Measurements from ENCODE around the gene BCKDHB.
"Not testable (repeated sequence)": the region's sequence is repeated elsewhere in the genome, so short reads cannot be mapped to it uniquely, and the experiment has no call there.

Gene BCKDHB

DNA sequence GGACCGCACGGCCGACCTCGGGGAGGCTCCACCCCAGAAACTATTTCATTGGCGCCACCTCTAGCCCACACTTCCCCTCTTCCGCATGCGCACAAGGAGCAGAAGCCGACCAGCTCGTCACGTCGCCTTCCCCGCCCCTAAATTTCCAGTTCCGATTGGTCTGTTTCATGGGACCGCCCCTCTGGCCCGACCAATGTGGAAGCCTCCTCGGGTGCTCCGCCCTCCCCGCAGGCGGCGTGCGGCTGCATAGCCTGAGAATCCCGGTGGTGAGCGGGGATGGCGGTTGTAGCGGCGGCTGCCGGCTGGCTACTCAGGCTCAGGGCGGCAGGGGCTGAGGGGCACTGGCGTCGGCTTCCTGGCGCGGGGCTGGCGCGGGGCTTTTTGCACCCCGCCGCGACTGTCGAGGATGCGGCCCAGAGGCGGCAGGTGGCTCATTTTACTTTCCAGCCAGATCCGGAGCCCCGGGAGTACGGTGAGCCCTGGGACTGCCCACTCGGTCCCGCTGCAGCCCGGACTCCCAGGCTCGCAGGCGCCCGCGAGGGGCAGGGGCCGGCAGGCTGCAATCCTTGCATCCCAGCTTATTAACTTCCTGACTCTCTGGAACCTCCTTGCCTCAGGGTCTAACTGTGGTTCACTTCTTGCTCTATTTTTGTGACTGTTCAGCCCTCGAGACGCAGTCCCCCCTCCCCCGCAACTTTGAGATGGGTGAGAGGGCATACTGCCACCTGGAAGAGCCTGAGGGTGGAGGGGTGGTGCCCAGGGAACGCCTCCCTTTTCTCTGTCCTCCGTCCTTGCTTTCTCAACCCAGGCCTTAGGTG lies at the start of gene BCKDHB:
Gene BCKDHB, plus strand, starts transcription at position 254 of the 818 bp plus-strand sequence. Its CDS starts 23 bp downstream, at position 277.
- H3K4me1 ChIP-seq (ENCODE audit: control insufficient read depth, insufficient read depth, low read length) = peaks cover 3% of the 10 kb centered on the region
- H3K36me3 ChIP-seq (ENCODE audit: control insufficient read depth, insufficient read depth, low read length) = no peaks in the 10 kb centered on the region
- no peaks in the 10 kb centered on the region for H3K9me3 ChIP-seq (ENCODE audit: control insufficient read depth, low read length)
- no peaks in the 10 kb centered on the region for H3K27me3 ChIP-seq (ENCODE audit: control insufficient read depth, insufficient read depth, low read length)
- H3K4me3 ChIP-seq (ENCODE audit: low read length) = peak within 1 kb of the TSS; percentile 58
- H3K9ac ChIP-seq (ENCODE audit: low read length) = peak within 1 kb of the TSS; percentile 66

DNA sequence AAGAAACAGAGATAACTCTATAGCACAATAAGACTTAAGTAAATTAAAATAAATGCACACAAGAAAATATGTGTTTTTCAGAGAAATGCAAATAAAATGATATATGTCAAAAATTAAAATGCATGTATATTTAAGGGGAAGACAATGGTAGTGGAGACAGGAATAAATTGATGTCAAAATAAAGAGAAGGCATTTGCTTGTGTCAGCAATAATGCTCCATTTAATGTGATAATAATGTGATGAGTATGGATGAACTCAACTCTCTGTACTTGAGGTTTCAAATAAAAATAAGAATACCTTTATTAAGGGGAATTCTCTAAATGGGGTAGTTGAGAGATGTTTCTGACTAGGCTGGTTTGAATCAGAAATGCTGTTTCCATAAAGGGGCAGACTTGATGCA lies 45.7 kb upstream of the BCKDHB start:
- Histone ChIP-seq H3K27me3 (ENCODE audit: control insufficient read depth, insufficient read depth, low read length) (no peaks in the 10 kb centered on the region), H3K4me1 (ENCODE audit: control insufficient read depth, insufficient read depth, low read length) (no peaks in the 10 kb centered on the region), H3K36me3 (ENCODE audit: control insufficient read depth, insufficient read depth, low read length) (no peaks in the 10 kb centered on the region), H3K9ac (ENCODE audit: low read length) (no peak overlapping the region), H3K9me3 (ENCODE audit: control insufficient read depth, low read length) (no peaks in the 10 kb centered on the region), H3K4me3 (ENCODE audit: low read length) (no peak overlapping the region)

DNA sequence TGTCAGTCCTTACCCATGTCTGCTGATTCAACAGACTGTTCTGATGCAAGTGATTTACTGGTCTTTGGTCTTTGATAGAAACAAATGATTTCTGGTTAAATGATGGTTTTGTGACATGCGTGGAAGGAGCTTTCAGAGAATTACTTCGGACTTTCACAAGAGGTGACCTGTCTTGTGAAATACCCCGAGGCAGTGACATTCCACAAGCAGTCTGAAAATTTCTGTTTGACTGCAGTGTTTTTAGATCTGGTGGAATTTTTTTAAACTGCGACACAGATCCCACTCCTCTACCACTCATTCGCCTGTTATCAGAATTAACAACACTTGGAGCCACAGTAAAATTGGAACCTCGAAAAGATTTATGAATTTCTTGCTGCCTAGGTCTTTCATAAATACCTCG lies 38.3 kb upstream of the BCKDHB start:
- H3K4me3 ChIP-seq (ENCODE audit: low read length); H3K36me3 ChIP-seq (ENCODE audit: control insufficient read depth, insufficient read depth, low read length); H3K9ac ChIP-seq (ENCODE audit: low read length); H3K27me3 ChIP-seq (ENCODE audit: control insufficient read depth, insufficient read depth, low read length); H3K4me1 ChIP-seq (ENCODE audit: control insufficient read depth, insufficient read depth, low read length); H3K9me3 ChIP-seq (ENCODE audit: control insufficient read depth, low read length): not testable (repeated sequence)

DNA sequence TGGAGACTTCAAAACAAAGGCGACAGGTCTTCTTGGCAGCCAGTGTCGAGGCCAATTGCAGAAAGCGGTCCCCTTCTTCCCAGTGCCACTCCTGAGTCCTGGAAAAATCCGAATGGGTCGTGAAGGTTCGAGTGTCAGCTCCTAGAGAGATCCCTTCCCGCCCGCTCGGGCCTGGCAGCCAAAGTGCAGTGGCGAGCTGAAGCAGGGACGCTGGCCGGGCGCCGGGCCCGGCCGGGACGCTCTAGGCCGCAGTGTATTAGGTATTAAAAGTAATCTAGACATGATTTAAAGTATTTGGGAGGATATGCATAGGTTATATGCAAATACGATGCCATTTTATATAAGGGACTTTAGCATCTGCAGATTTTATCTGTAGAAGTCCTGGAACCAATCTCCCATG lies 36.0 kb upstream of the BCKDHB start:
- H3K27me3 ChIP-seq (ENCODE audit: control insufficient read depth, insufficient read depth, low read length); H3K36me3 ChIP-seq (ENCODE audit: control insufficient read depth, insufficient read depth, low read length); H3K4me1 ChIP-seq (ENCODE audit: control insufficient read depth, insufficient read depth, low read length); H3K4me3 ChIP-seq (ENCODE audit: low read length); H3K9me3 ChIP-seq (ENCODE audit: control insufficient read depth, low read length); H3K9ac ChIP-seq (ENCODE audit: low read length): not testable (repeated sequence)

DNA sequence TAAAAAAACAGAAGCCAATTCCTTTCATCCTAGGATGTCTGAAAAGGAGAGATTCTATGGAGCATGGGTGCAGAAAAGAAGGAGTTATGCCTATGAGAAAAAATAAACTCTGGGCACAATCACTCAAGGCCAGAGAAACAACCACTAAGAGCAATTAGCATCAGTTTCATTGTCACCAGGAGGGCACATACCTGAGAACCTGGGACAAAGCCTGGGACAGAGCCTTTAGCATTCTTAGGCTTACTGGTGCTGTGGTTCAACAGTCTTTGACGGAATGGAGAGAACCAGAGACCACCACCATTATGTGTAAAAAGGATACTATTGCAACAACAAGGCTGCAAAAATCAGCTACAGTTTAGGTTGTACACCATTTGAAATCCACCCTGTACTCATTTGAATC lies 29.4 kb upstream of the BCKDHB start:
- no peak overlapping the region for H3K9ac ChIP-seq (ENCODE audit: low read length)
- H3K4me3 ChIP-seq (ENCODE audit: low read length) = no peak overlapping the region
- no peaks in the 10 kb centered on the region for H3K4me1 ChIP-seq (ENCODE audit: control insufficient read depth, insufficient read depth, low read length)
- H3K9me3 ChIP-seq (ENCODE audit: control insufficient read depth, low read length) = no peaks in the 10 kb centered on the region
- H3K27me3 ChIP-seq (ENCODE audit: control insufficient read depth, insufficient read depth, low read length) = no peaks in the 10 kb centered on the region
- no peaks in the 10 kb centered on the region for H3K36me3 ChIP-seq (ENCODE audit: control insufficient read depth, insufficient read depth, low read length)

DNA sequence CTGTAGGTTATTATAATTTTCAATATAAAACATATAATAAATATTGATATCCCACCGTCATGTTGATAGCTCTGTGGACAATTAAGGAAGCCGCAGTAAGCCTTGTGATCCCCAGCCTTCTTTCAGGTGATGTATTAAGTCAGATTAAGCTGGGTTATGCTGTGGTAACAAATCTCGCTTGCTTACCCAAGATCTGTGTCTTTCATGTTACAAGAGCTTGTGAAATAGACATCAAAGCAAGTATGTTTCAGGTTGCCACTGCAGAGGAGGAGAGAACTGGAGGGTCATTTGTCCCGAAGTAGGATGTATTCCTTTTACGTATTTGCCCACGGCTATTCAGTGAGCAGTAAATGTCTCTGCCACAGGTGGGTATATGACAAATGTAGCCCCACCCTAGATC lies 17.8 kb upstream of the BCKDHB start:
- Histone ChIP-seq H3K4me3 (ENCODE audit: low read length) (no peak overlapping the region), H3K9ac (ENCODE audit: low read length) (no peak overlapping the region), H3K36me3 (ENCODE audit: control insufficient read depth, insufficient read depth, low read length) (no peaks in the 10 kb centered on the region)

DNA sequence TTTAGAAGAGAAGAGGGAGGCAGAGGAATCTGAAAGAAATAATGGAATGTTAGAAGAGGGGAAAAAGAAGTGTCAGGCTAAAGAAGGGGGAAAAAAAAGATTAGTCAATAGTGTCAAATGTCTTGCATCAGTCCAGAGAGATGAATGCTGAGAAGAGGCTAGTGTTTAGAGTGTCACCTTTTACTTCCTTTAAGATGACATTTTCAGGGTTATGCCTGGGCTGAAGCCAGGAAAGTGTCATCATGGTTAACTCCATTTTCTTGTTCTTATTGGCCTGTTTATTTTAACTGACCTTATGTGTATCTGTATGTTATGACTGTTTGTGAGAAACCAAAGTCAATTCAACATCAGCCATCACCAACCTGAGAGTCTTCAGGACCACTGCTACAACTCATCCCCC lies 15.0 kb upstream of the BCKDHB start:
- Histone ChIP-seq H3K4me1 (ENCODE audit: control insufficient read depth, insufficient read depth, low read length) (no peaks in the 10 kb centered on the region), H3K4me3 (ENCODE audit: low read length) (no peak overlapping the region), H3K9ac (ENCODE audit: low read length) (no peak overlapping the region), H3K9me3 (ENCODE audit: control insufficient read depth, low read length) (no peaks in the 10 kb centered on the region), H3K27me3 (ENCODE audit: control insufficient read depth, insufficient read depth, low read length) (no peaks in the 10 kb centered on the region), H3K36me3 (ENCODE audit: control insufficient read depth, insufficient read depth, low read length) (no peaks in the 10 kb centered on the region)

More for the DNA sequence above, 17.8 kb upstream of the BCKDHB start:
- Histone ChIP-seq H3K4me1 (ENCODE audit: control insufficient read depth, insufficient read depth, low read length) (no peaks in the 10 kb centered on the region), H3K27me3 (ENCODE audit: control insufficient read depth, insufficient read depth, low read length) (no peaks in the 10 kb centered on the region), H3K9me3 (ENCODE audit: control insufficient read depth, low read length) (no peaks in the 10 kb centered on the region)

DNA sequence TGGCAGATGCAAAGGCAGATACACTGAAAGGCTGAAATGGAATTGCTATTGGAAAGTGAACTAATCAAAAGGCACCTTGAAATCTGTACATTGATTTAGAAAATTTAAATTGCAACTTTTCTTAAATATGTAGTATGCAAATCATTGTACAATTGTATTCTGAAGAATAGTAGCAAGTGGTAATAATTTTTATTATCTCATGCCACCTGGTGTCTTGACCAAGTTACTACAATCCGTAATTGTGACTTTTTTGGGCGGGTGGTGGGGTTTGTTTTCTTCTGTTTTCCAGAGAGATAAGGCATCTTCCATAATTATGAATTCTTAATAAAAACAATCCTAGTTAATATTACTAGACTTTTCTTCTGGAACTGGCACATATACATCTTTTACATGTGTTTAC lies 12.5 kb upstream of the BCKDHB start:
- H3K27me3 ChIP-seq (ENCODE audit: control insufficient read depth, insufficient read depth, low read length) = peaks cover 6% of the 10 kb centered on the region

DNA sequence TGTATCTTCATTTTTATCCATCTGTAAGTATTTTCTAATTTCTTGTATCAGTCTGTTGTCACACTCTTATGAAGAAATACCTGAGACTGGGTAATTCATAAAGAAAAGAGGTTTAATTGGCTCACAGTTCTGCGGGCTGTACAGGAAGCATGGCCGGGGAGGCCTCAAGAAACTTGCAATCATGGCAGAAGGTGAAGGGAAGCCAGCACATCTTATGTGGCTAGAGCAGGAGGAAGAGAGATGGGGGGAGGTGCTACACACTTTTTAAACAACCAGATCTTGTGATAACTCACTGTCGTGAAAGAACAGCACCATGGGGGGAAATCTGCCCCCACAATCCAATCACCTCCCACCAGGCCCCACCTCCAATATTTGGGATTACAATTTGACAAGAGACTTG lies 10.9 kb upstream of the BCKDHB start:
- Histone ChIP-seq H3K4me3 (ENCODE audit: low read length) (no peak overlapping the region), H3K9ac (ENCODE audit: low read length) (no peak overlapping the region), H3K36me3 (ENCODE audit: control insufficient read depth, insufficient read depth, low read length) (no peaks in the 10 kb centered on the region), H3K27me3 (ENCODE audit: control insufficient read depth, insufficient read depth, low read length) (peaks cover 8% of the 10 kb centered on the region), H3K9me3 (ENCODE audit: control insufficient read depth, low read length) (no peaks in the 10 kb centered on the region), H3K4me1 (ENCODE audit: control insufficient read depth, insufficient read depth, low read length) (no peaks in the 10 kb centered on the region)

More for the DNA sequence above, 12.5 kb upstream of the BCKDHB start:
- Histone ChIP-seq H3K9ac (ENCODE audit: low read length) (no peak overlapping the region), H3K9me3 (ENCODE audit: control insufficient read depth, low read length) (no peaks in the 10 kb centered on the region), H3K4me3 (ENCODE audit: low read length) (no peak overlapping the region), H3K36me3 (ENCODE audit: control insufficient read depth, insufficient read depth, low read length) (no peaks in the 10 kb centered on the region), H3K4me1 (ENCODE audit: control insufficient read depth, insufficient read depth, low read length) (no peaks in the 10 kb centered on the region)

DNA sequence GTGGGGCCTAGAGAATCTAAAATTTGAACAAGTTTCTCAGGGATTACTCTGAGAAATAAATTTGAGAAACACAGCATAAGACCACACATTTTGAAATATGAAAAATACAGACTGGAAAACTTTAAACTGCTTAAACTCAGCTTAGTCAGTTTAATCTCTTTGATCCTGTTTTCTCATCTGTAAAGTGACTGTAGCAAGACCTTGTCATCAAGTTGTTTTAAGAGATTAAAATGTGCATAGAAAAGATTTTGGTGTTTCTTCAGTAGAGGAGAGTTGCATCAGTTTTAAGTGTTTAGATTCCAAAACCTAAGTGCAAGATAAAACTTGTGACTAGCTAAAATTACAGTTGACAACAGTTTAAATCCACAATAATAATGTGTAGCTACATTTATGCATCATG lies 8.1 kb upstream of the BCKDHB start:
- H3K36me3 ChIP-seq (ENCODE audit: control insufficient read depth, insufficient read depth, low read length) = no peaks in the 10 kb centered on the region
- H3K4me3 ChIP-seq (ENCODE audit: low read length) = no peak overlapping the region
- H3K9ac ChIP-seq (ENCODE audit: low read length) = no peak overlapping the region
- H3K27me3 ChIP-seq (ENCODE audit: control insufficient read depth, insufficient read depth, low read length) = peaks cover 8% of the 10 kb centered on the region
- H3K4me1 ChIP-seq (ENCODE audit: control insufficient read depth, insufficient read depth, low read length) = no peaks in the 10 kb centered on the region
- H3K9me3 ChIP-seq (ENCODE audit: control insufficient read depth, low read length) = no peaks in the 10 kb centered on the region

DNA sequence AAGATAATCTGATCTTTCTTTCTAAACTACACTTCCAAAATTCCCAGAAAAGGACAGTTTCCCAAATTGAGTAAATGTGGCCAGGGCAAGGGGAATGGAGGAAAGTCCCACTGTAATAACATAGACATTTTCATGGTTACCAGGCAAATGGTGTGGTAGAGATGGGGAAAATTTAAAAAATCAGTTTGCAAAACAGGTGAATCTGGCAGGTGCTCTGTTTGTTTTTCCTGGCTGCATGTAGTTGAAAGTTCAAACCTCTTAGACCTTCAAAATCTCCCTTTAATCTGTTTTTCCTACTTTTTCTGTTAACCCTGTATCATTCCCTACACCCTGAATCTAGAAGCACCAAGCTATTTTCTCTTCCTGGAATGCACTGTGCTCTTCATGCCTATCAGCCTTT lies 2.0 kb upstream of the BCKDHB start:
- H3K4me3 ChIP-seq (ENCODE audit: low read length) = no peak overlapping the region
- H3K36me3 ChIP-seq (ENCODE audit: control insufficient read depth, insufficient read depth, low read length) = no peaks in the 10 kb centered on the region
- H3K9ac ChIP-seq (ENCODE audit: low read length) = no peak overlapping the region
- no peaks in the 10 kb centered on the region for H3K27me3 ChIP-seq (ENCODE audit: control insufficient read depth, insufficient read depth, low read length)
- no peaks in the 10 kb centered on the region for H3K9me3 ChIP-seq (ENCODE audit: control insufficient read depth, low read length)
- peaks cover 3% of the 10 kb centered on the region for H3K4me1 ChIP-seq (ENCODE audit: control insufficient read depth, insufficient read depth, low read length)

DNA sequence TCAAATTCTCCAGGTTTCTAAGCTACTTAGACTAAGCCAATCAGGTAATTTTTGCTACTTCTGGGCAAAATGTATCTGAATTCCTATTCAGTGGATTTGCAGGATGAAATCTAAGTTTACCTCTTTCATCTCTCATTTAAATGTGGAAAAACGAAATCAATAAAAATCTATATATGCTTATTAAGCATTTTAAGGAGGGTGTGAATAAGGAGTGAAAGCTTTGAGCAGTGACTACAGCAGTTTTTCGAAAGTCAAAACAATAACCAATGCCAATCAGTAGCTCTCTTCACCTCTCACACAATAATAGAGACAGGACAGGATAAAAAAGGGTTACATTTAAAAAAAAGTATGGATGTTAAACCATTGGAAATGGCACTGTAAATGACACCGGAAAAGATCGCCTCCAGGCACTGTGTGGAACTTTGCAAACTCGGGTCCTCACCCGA lies 476 bp upstream of the BCKDHB start:
- no peak overlapping the region for H3K9ac ChIP-seq (ENCODE audit: low read length)
- H3K36me3 ChIP-seq (ENCODE audit: control insufficient read depth, insufficient read depth, low read length) = no peaks in the 10 kb centered on the region
- H3K27me3 ChIP-seq (ENCODE audit: control insufficient read depth, insufficient read depth, low read length) = no peaks in the 10 kb centered on the region
- H3K4me3 ChIP-seq (ENCODE audit: low read length) = no peak overlapping the region
- no peaks in the 10 kb centered on the region for H3K9me3 ChIP-seq (ENCODE audit: control insufficient read depth, low read length)
- peaks cover 3% of the 10 kb centered on the region for H3K4me1 ChIP-seq (ENCODE audit: control insufficient read depth, insufficient read depth, low read length)

DNA sequence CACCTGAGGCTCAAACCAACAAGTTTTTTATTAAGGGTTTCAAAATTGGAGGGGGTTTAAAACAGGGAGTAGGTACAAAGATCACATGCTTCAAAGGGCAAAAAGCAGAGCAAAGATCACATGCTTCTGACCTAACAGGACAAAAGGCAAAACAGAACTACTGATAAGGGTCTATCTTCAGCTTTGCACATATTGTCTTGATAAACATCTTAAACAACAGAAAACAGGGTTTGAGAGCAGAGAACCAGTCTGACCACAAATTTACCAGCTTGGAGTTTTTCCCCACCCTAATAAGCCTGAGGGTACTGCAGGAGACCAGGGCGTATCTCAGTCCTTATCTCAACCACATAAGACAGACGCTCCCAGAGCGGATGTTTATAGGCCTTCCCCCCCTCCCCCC lies 16.1 kb downstream of the BCKDHB start:
- H3K27me3 ChIP-seq (ENCODE audit: control insufficient read depth, insufficient read depth, low read length); H3K9ac ChIP-seq (ENCODE audit: low read length); H3K36me3 ChIP-seq (ENCODE audit: control insufficient read depth, insufficient read depth, low read length); H3K4me1 ChIP-seq (ENCODE audit: control insufficient read depth, insufficient read depth, low read length); H3K4me3 ChIP-seq (ENCODE audit: low read length); H3K9me3 ChIP-seq (ENCODE audit: control insufficient read depth, low read length): not testable (repeated sequence)
